ENCODE data around the gene FOXP1.

Gene FOXP1

DNA sequence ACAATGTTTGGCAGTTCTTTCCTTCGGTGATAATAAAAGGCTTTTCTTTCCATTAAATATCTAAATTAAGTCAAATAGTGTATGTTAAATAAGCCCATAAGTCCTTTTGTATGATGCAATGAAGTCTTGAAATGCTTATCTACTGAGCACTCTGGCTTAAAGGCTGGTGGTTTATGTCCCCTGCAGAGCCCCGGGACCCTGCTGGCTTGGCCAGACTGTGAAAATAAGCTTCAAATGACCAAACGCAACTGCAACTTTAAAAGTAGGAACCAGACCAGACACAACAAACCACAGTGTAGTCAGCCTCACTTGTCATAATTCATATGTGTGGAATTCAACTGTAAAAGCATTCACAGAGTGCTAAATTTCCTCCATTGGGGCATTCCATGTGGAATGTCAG is 72.5 kb downstream of the FOXP1 start:
- Histone ChIP-seq H3K9me3 (ENCODE audit: control insufficient read depth, low read length) (no peaks in the 10 kb centered on the region), H3K27ac (ENCODE audit: insufficient read depth, low read depth, low read length, poor library complexity, severe bottlenecking) (no peak overlapping the region), H3K27me3 (ENCODE audit: control insufficient read depth, insufficient read depth, low read length, poor library complexity, severe bottlenecking) (no peaks in the 10 kb centered on the region), H3K4me1 (ENCODE audit: control insufficient read depth, insufficient read depth, low read length) (no peaks in the 10 kb centered on the region), H3K4me3 (ENCODE audit: insufficient read depth, low read depth, low read length) (no peak overlapping the region), H3K36me3 (ENCODE audit: control insufficient read depth, insufficient read depth, low read length) (no peaks in the 10 kb centered on the region)
- WGBS, 2 experiments, result 70 to 71% methylated on average over 2 to 3 of the region's 3 CpGs

DNA sequence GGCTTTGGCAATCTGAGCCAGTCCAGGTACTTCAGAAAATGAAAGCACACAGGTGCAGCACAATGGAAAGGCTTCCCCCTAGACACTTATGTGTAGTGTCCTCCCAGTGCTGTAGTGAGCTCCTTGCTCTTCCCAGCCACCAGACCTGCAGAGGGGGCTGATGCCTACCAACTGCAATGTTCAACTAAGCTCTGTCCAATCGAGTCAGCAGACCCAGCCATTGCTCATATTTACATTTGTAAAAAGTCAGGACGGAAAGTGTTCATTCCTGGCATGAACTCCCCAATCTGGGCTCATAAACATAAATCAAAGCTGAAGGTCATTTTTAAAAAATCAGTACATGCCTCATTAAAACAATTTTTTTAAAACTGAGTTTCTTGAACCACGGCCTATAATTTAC is 73.0 kb downstream of the FOXP1 start:
- Histone ChIP-seq H3K9me3 (ENCODE audit: control insufficient read depth, low read length) (no peaks in the 10 kb centered on the region), H3K27me3 (ENCODE audit: control insufficient read depth, insufficient read depth, low read length, poor library complexity, severe bottlenecking) (no peaks in the 10 kb centered on the region), H3K4me1 (ENCODE audit: control insufficient read depth, insufficient read depth, low read length) (no peaks in the 10 kb centered on the region), H3K36me3 (ENCODE audit: control insufficient read depth, insufficient read depth, low read length) (no peaks in the 10 kb centered on the region), H3K4me3 (ENCODE audit: insufficient read depth, low read depth, low read length) (no peak overlapping the region), H3K27ac (ENCODE audit: insufficient read depth, low read depth, low read length, poor library complexity, severe bottlenecking) (no peak overlapping the region)
- WGBS, 2 experiments, result 80 to 84% methylated on average over 3 of the region's 3 CpGs

DNA sequence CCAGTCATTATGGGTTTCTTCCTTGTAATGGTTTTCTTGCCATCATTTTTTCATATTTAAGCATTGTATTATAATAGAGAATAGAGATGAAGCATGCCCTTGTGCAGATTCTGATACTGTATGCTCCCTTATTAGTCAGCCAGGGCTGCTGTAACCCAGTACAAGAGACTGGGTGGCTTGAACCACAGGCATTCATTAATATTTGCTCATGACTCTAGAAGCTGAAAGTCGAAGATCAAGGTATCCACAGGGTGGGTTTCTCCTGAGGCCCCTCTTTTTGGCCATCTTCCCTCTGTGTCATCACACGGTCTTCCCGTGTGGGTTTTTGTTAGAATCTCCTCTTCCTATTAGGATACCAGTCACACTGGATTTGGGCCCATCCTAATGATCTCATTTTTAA is 74.5 kb downstream of the FOXP1 start:
- no peaks in the 10 kb centered on the region for H3K27me3 ChIP-seq (ENCODE audit: control insufficient read depth, insufficient read depth, low read length, poor library complexity, severe bottlenecking)
- H3K9me3 ChIP-seq (ENCODE audit: control insufficient read depth, low read length), result no peaks in the 10 kb centered on the region
- no peak overlapping the region for H3K27ac ChIP-seq (ENCODE audit: insufficient read depth, low read depth, low read length, poor library complexity, severe bottlenecking)
- 93 to 94% methylated on average over 3 of the region's 3 CpGs for WGBS, 2 experiments
- no peak overlapping the region for H3K4me3 ChIP-seq (ENCODE audit: insufficient read depth, low read depth, low read length)
- H3K36me3 ChIP-seq (ENCODE audit: control insufficient read depth, insufficient read depth, low read length), result no peaks in the 10 kb centered on the region
- no peaks in the 10 kb centered on the region for H3K4me1 ChIP-seq (ENCODE audit: control insufficient read depth, insufficient read depth, low read length)

DNA sequence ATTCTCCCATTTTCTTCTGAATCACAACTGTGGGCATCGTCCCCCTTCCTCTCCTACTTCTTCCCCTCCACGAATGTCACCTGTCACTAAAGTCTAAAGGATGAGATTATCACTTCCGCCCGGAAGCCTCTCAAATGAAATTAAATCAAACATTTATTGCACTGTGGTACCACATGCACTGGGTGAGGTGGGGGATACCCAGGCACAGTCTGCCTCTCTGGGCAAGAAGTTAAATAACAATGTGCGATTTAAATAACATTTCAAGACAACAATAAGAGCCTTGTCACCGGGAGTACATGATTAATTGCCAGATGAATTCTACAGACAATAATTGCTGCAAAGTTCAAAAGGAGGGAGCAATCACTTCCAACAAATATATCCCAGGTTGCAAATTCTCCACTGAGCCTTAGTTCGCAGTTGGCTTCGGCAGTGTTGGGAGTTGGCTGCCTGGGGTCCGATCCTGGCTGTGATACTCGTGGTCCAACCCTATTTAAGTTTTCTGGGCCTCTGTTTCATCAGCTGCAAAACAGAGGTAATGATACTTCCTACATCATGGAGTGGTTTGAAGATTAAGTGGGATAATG is 77.7 kb downstream of the FOXP1 start:
- Histone ChIP-seq H3K4me3 (ENCODE audit: insufficient read depth, low read depth, low read length) (no peak overlapping the region), H3K27ac (ENCODE audit: insufficient read depth, low read depth, low read length, poor library complexity, severe bottlenecking) (no peak overlapping the region), H3K4me1 (ENCODE audit: control insufficient read depth, insufficient read depth, low read length) (no peaks in the 10 kb centered on the region), H3K36me3 (ENCODE audit: control insufficient read depth, insufficient read depth, low read length) (no peaks in the 10 kb centered on the region), H3K27me3 (ENCODE audit: control insufficient read depth, insufficient read depth, low read length, poor library complexity, severe bottlenecking) (no peaks in the 10 kb centered on the region), H3K9me3 (ENCODE audit: control insufficient read depth, low read length) (no peaks in the 10 kb centered on the region)
- 83 to 87% methylated on average over 8 to 10 of the region's 10 CpGs for WGBS, 2 experiments

DNA sequence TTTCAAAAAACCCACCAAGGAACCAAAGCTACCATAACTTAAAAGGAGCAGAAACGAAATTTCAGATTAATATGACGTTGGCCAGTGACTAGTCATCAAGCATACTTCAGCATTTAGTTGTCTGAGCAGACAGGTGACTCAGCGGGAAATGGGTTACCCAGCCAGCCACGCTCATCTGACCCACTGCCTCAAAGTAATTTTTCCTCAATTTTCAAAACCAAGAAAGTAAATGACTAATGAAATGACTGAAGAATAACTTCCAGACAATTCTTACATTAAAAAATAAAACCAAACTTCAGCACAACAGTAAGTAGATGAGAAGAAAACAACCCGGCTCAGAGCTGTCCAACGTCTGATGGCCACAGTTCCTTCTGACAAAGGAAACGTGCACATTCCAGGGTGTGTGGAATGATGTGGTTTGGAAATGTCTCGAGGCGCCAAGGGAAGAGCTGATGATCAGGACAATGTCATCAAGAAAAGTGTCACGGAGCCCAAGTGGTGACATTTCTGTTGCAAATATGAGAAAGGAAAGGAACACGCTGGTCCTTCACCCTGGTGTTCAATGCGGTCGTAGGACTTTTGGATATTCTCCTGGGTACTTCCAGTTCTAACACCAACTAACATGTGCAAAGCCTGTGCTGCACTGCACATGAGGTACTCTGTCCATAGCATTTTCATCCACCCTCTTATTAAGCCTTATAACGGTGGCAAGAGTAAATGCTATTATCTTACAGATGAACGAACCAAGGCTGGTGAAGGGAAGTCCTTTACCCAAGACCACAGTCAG is 79.1 kb downstream of the FOXP1 start:
- 94% methylated on average over 15 of the region's 15 CpGs for WGBS, 2 experiments
- Histone ChIP-seq H3K27ac (ENCODE audit: insufficient read depth, low read depth, low read length, poor library complexity, severe bottlenecking) (no peak overlapping the region), H3K27me3 (ENCODE audit: control insufficient read depth, insufficient read depth, low read length, poor library complexity, severe bottlenecking) (no peaks in the 10 kb centered on the region), H3K4me3 (ENCODE audit: insufficient read depth, low read depth, low read length) (no peak overlapping the region), H3K4me1 (ENCODE audit: control insufficient read depth, insufficient read depth, low read length) (no peaks in the 10 kb centered on the region), H3K9me3 (ENCODE audit: control insufficient read depth, low read length) (no peaks in the 10 kb centered on the region), H3K36me3 (ENCODE audit: control insufficient read depth, insufficient read depth, low read length) (no peaks in the 10 kb centered on the region)

DNA sequence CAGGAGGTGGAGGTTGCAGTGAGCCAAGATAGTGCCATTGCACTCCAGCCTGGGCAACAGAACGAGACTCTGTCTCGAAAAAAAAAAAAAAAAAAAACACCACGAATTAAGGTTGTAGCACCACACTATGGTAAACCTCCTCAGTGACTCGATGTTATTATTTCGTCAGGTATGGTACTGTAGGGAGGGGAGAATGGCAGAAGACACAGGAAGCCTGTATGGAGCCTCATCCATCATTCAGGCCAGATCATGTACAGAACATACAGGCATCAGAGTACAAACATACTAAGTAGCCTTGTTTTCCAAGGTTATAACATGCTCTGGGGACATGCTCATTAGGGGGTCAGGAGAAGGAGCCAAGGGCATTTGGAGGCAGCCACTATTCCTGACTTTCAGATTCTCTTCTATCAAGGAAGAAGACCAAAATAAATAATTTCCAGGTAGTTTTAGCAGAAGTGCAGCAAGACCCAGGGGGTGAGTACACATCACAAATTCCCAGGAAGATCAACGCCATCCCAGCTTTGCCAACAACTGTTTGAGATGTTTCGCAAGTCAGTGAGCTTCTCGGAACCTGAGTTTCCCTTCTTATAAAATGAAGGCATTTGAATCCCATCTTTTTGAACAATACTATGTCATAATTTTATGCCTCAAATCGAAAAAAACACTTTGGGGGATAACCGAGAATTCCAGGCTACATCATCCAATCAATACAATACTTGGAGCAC is 79.8 kb downstream of the FOXP1 start:
- H3K27ac ChIP-seq (ENCODE audit: insufficient read depth, low read depth, low read length, poor library complexity, severe bottlenecking), result no peak overlapping the region
- no peaks in the 10 kb centered on the region for H3K9me3 ChIP-seq (ENCODE audit: control insufficient read depth, low read length)
- no peak overlapping the region for H3K4me3 ChIP-seq (ENCODE audit: insufficient read depth, low read depth, low read length)
- H3K4me1 ChIP-seq (ENCODE audit: control insufficient read depth, insufficient read depth, low read length), result no peaks in the 10 kb centered on the region
- no peaks in the 10 kb centered on the region for H3K27me3 ChIP-seq (ENCODE audit: control insufficient read depth, insufficient read depth, low read length, poor library complexity, severe bottlenecking)
- 93 to 98% methylated on average over 8 to 9 of the region's 10 CpGs for WGBS, 2 experiments
- H3K36me3 ChIP-seq (ENCODE audit: control insufficient read depth, insufficient read depth, low read length), result no peaks in the 10 kb centered on the region

DNA sequence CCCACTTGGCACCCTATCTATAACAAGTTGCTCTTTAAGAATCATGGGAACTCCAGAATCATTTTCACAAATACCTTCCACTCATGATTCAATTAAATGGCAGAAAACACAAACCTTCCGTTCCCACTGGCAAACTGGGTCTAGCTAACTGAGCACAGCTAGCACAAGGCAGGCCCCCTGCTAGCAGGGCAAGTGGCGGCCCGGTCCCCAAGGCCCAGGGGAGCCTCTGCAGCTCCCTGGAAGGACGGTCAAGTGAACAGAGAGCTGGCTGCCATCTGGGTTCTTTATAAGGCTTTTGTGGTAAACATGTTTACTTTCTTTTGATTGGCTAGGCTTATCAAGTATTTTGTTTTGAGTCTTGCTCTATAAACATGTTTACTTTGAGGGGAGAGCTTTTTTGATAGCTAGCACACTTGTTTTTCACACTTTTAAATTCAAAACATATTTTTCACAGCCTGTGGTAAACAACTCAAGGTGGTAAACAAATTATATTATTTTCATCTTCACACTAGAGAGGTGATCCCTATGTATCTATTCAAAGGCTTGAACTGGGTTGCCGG is 81.4 kb downstream of the FOXP1 start:
- H3K27ac ChIP-seq (ENCODE audit: insufficient read depth, low read depth, low read length, poor library complexity, severe bottlenecking), result no peak overlapping the region
- H3K36me3 ChIP-seq (ENCODE audit: control insufficient read depth, insufficient read depth, low read length), result no peaks in the 10 kb centered on the region
- H3K4me3 ChIP-seq (ENCODE audit: insufficient read depth, low read depth, low read length), result no peak overlapping the region
- H3K27me3 ChIP-seq (ENCODE audit: control insufficient read depth, insufficient read depth, low read length, poor library complexity, severe bottlenecking), result no peaks in the 10 kb centered on the region
- H3K4me1 ChIP-seq (ENCODE audit: control insufficient read depth, insufficient read depth, low read length), result peaks cover 7% of the 10 kb centered on the region
- no peaks in the 10 kb centered on the region for H3K9me3 ChIP-seq (ENCODE audit: control insufficient read depth, low read length)
- 88 to 90% methylated on average over 4 of the region's 5 CpGs for WGBS, 2 experiments

DNA sequence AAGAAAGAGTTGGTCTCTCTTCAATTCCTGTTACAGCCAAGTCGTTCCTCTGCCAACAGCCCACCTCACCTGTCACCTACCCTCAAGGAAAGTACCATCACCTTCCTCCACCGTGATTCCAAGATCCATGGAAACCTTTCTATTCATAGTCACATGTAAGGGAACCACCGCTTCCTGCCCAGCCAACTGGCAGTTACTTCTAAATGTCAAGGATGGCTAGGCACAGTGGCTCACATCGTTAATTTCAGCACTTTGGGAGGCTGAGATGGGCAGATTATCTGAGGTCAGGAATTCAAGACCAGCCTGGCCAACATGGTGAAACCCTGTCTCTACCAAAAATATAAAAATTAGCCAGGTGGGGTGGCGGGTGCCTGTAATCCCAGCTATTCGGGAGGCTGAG is 82.8 kb downstream of the FOXP1 start:
- Histone ChIP-seq H3K27me3 (ENCODE audit: control insufficient read depth, insufficient read depth, low read length, poor library complexity, severe bottlenecking) (no peaks in the 10 kb centered on the region), H3K36me3 (ENCODE audit: control insufficient read depth, insufficient read depth, low read length) (no peaks in the 10 kb centered on the region), H3K4me1 (ENCODE audit: control insufficient read depth, insufficient read depth, low read length) (peaks cover 8% of the 10 kb centered on the region), H3K4me3 (ENCODE audit: insufficient read depth, low read depth, low read length) (no peak overlapping the region), H3K27ac (ENCODE audit: insufficient read depth, low read depth, low read length, poor library complexity, severe bottlenecking) (no peak overlapping the region), H3K9me3 (ENCODE audit: control insufficient read depth, low read length) (no peaks in the 10 kb centered on the region)
- 92 to 93% methylated on average over 6 of the region's 6 CpGs for WGBS, 2 experiments

DNA sequence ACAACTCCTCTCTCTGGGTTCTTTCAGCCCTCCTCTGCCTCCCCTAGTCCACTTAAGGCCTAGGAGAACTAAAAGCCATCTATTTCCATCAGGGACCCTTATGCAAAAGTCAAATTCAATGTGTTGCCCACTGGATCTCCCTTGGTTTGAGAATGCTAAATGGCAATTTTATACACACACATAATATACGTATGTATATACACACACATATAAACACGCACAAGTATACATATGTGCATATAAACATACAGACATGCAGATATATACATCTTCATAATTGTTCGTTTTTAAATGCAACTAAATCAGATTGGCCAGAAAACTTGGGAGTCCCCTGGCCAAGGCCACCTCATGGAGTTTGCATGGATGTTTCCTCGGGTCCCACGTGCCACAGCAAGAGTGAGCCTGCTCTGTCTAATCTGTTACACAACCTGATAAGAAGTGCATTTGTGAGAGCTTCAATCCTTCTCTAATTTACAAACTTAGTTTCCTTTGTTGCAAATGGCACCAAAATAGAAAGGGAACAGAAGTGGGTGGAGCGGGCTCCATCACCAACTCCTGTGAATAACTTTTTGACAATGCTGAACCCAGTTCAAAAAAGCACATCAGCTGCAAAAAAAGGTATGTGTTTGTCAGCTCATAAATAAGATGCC is 84.2 kb downstream of the FOXP1 start:
- 95 to 98% methylated on average over 6 of the region's 6 CpGs for WGBS, 2 experiments
- Histone ChIP-seq H3K36me3 (ENCODE audit: control insufficient read depth, insufficient read depth, low read length) (no peaks in the 10 kb centered on the region), H3K27ac (ENCODE audit: insufficient read depth, low read depth, low read length, poor library complexity, severe bottlenecking) (no peak overlapping the region), H3K27me3 (ENCODE audit: control insufficient read depth, insufficient read depth, low read length, poor library complexity, severe bottlenecking) (no peaks in the 10 kb centered on the region), H3K4me1 (ENCODE audit: control insufficient read depth, insufficient read depth, low read length) (peaks cover 8% of the 10 kb centered on the region), H3K9me3 (ENCODE audit: control insufficient read depth, low read length) (no peaks in the 10 kb centered on the region), H3K4me3 (ENCODE audit: insufficient read depth, low read depth, low read length) (no peak overlapping the region)

DNA sequence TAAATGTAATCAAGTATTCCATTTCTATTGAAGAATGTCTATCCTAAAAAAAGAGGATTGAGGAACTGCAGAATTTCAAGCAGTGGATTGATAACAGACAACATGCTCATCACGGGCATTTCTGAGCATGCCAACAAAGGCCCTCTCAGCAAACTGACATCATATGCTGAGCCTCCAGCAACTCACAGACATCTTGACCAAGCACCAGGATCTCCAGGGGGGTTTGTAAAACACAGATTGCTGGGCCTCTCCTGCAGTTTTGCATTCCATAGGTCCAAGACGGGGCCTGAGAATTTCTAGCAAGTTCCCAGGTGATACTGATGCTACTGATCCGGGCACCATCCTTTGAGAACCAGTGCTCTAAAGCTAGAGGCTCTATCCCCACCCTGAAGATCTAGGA is 85.0 kb downstream of the FOXP1 start:
- Histone ChIP-seq H3K4me3 (ENCODE audit: insufficient read depth, low read depth, low read length) (no peak overlapping the region), H3K36me3 (ENCODE audit: control insufficient read depth, insufficient read depth, low read length) (no peaks in the 10 kb centered on the region), H3K4me1 (ENCODE audit: control insufficient read depth, insufficient read depth, low read length) (peaks cover 8% of the 10 kb centered on the region), H3K27me3 (ENCODE audit: control insufficient read depth, insufficient read depth, low read length, poor library complexity, severe bottlenecking) (no peaks in the 10 kb centered on the region), H3K9me3 (ENCODE audit: control insufficient read depth, low read length) (no peaks in the 10 kb centered on the region), H3K27ac (ENCODE audit: insufficient read depth, low read depth, low read length, poor library complexity, severe bottlenecking) (peak overlapping the region; percentile 63)
- WGBS, 2 experiments, result 84 to 85% methylated on average over 3 of the region's 3 CpGs

Data from ectodermal cell (in vitro differentiated cells).